Neuronal stem cell (in vitro differentiated cells): ENCODE measurements around the gene IGSF1.

ENCODE experiments used
- DNase-seq: peaks from one replicate; pipeline ENCODE4 v3.0.0-alpha.2; 2013; ENCODE audit warnings: low spot score
- H2AFZ ChIP-seq: one replicate; pipeline ENCODE4 v1.6.1; 2013; ENCODE audit warnings: mild to moderate bottlenecking, low read length, inconsistent platforms
- H2AK5ac ChIP-seq: 2 replicates; pipeline ENCODE4 v1.6.1; 2013; ENCODE audit warnings: low read depth, mild to moderate bottlenecking, inconsistent platforms, low read length, moderate library complexity, mixed read lengths
- H2BK120ac ChIP-seq: 2 replicates; pipeline ENCODE4 v1.6.1; 2013; ENCODE audit warnings: low read depth, mild to moderate bottlenecking, inconsistent platforms, low read length, moderate library complexity, mixed read lengths
- H2BK12ac ChIP-seq: one replicate; pipeline ENCODE4 v1.6.1; 2013; ENCODE audit warnings: low read length, inconsistent platforms
- H2BK15ac ChIP-seq: 2 replicates; pipeline ENCODE4 v1.6.1; 2013; ENCODE audit warnings: mild to moderate bottlenecking, low read length, inconsistent platforms, mixed read lengths
- H2BK5ac ChIP-seq: one replicate; pipeline ENCODE4 v1.6.1; 2013; ENCODE audit warnings: inconsistent platforms, mild to moderate bottlenecking, low read length, moderate library complexity
- H3K14ac ChIP-seq: one replicate; pipeline ENCODE4 v1.6.1; 2013; ENCODE audit warnings: low read length, inconsistent platforms
- H3K18ac ChIP-seq: 2 replicates; pipeline ENCODE4 v1.6.1; 2013; ENCODE audit warnings: low read length, inconsistent platforms
- H3K23ac ChIP-seq: 2 replicates; pipeline ENCODE4 v1.6.1; 2013; ENCODE audit warnings: low read depth, mild to moderate bottlenecking, mixed read lengths, low read length, inconsistent platforms; ENCODE audit not compliant: poor library complexity
- H3K27ac ChIP-seq: replicated peaks from 3 replicates; pipeline ENCODE4 v1.5.1; 2013; ENCODE audit warnings: low read length, inconsistent platforms
- H3K27me3 ChIP-seq, 3 experiments: 2 replicates each; pipeline ENCODE4 v1.6.1; 2013; ENCODE audit warnings: low read length in 3 of 3, mild to moderate bottlenecking in 2 of 3, inconsistent platforms in 1 of 3, low read depth in 1 of 3, mixed read lengths in 1 of 3, moderate library complexity in 1 of 3; ENCODE audit not compliant: control insufficient read depth in 3 of 3, insufficient read depth in 3 of 3
- H3K36me3 ChIP-seq, 2 donors: replicated peaks in 1 of 2; 2 replicates each; pipeline ENCODE4 v1.6.1; 2013; ENCODE audit warnings: low read length in 2 of 2; ENCODE audit not compliant: control insufficient read depth in 2 of 2, insufficient read depth in 2 of 2
- H3K4ac ChIP-seq: 2 replicates; pipeline ENCODE4 v1.6.1; 2013; ENCODE audit warnings: inconsistent platforms, mild to moderate bottlenecking, low read length, moderate library complexity
- H3K4me1 ChIP-seq, 2 donors: 1 replicate in 1 of 2; 2 replicates in 1 of 2; pipeline ENCODE4 v1.6.1; 2013; ENCODE audit warnings: low read length in 2 of 2, low read depth in 1 of 2; ENCODE audit not compliant: control insufficient read depth in 2 of 2, insufficient read depth in 1 of 2
- H3K4me2 ChIP-seq: one replicate; pipeline ENCODE4 v1.6.1; 2013; ENCODE audit warnings: mild to moderate bottlenecking, low read length, inconsistent platforms; ENCODE audit not compliant: insufficient read depth, poor library complexity, severe bottlenecking
- H3K4me3 ChIP-seq, 2 donors: 2 replicates each; pipeline ENCODE4 v1.5.1; 2013; ENCODE audit warnings: low read length in 2 of 2, mild to moderate bottlenecking in 2 of 2, inconsistent platforms in 1 of 2, moderate library complexity in 1 of 2
- H3K79me1 ChIP-seq: one replicate; pipeline ENCODE4 v1.6.1; 2013; ENCODE audit warnings: low read depth, mild to moderate bottlenecking, inconsistent platforms, low read length, moderate library complexity
- H3K9ac ChIP-seq: one replicate; pipeline ENCODE4 v1.6.1; 2013; ENCODE audit warnings: mild to moderate bottlenecking, low read depth, low read length, inconsistent platforms; ENCODE audit not compliant: poor library complexity
- H3K9me3 ChIP-seq, 2 donors: replicated peaks in 1 of 2; 2 replicates each; pipeline versions ENCODE3 to v1.6.1; 2013; ENCODE audit warnings: low read length in 2 of 2, mild to moderate bottlenecking in 2 of 2, inconsistent platforms in 1 of 2, low read depth in 1 of 2, mixed read lengths in 1 of 2, moderate library complexity in 1 of 2; ENCODE audit not compliant: control insufficient read depth in 2 of 2, insufficient read depth in 1 of 2
- H4K8ac ChIP-seq: one replicate; pipeline ENCODE4 v1.6.1; 2013; ENCODE audit warnings: low read depth, mild to moderate bottlenecking, inconsistent platforms, low read length, moderate library complexity
- H4K91ac ChIP-seq: one replicate; pipeline ENCODE4 v1.6.1; 2013; ENCODE audit warnings: low read length, low read depth, mild to moderate bottlenecking, inconsistent platforms; ENCODE audit not compliant: poor library complexity
- WGBS, 2 donors: extraction: QIAGEN DNeasy Blood & Tissue Kit; methylation state at CpG; one replicate each; pipeline ENCODE4 v1.1.7; 2013; ENCODE audit warnings: missing lambda C conversion rate in 2 of 2, mixed read lengths in 1 of 2; ENCODE audit not compliant: insufficient read length in 2 of 2, insufficient replicate concordance in 1 of 2; ENCODE audit errors: extremely low coverage in 2 of 2; 5-methylcytosine and 5-hydroxymethylcytosine counted together

IGSF1 gene

DNA sequence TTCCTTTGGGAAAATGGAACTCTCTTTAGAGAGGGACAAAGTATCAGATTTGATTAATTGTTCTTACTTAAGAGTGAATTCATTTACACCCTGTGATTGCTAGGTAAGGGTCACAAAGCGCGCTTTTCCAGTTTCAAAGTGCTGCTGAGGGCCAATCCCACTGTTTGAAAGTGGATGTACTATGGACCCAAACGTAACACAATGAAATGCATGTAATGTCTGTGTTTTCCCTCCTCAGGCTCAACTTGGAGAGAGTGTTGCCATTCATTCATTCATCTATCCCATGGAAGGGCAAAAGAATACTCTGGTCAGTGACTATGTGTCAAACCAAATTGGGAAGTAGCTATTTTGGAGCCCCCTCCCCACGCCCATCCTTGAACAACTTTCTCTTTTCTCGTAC is 16.1 kb downstream of the IGSF1 start:
- Histone ChIP-seq H2BK12ac (no peak overlapping the region), H3K4me2 (no peak overlapping the region), H3K9ac (no peak overlapping the region), H3K23ac (no peak overlapping the region), H2BK15ac (no peak overlapping the region), H3K79me1 (no peaks in the 10 kb centered on the region), H3K14ac (no peak overlapping the region), H3K36me3 (no peaks in the 10 kb centered on the region), H2AK5ac (no peak overlapping the region), H2BK120ac (no peak overlapping the region), H3K4ac (no peak overlapping the region), H3K27me3 (peaks cover 0 to 24% (median 0%) of the 10 kb centered on the region in 3 experiments), H3K4me3 (no peak overlapping the region), H3K18ac (no peak overlapping the region), H4K91ac (no peak overlapping the region), H3K9me3 (no peaks in the 10 kb centered on the region), H3K4me1 (peaks cover 0 to 1% of the 10 kb centered on the region in 2 donors), H3K27ac (no peak overlapping the region), H2AFZ (no peak overlapping the region), H4K8ac (no peak overlapping the region), H2BK5ac (no peak overlapping the region)
- whole genome bisulfite sequencing, 2 donors = no CpG with 5 or more reads among the region's 5 CpGs
- no peak for DNase-seq

- no peak overlapping the region for H3K27ac ChIP-seq
- no peak for DNase-seq
- H3K4ac ChIP-seq = no peak overlapping the region
- no peak overlapping the region for H3K23ac ChIP-seq
- no peak overlapping the region for H2BK120ac ChIP-seq
- H3K18ac ChIP-seq = no peak overlapping the region
- no peaks in the 10 kb centered on the region for H3K36me3 ChIP-seq
- H2BK12ac ChIP-seq = no peak overlapping the region
- H2AFZ ChIP-seq = no peak overlapping the region
- H2BK5ac ChIP-seq = no peak overlapping the region
- no peak overlapping the region for H4K8ac ChIP-seq
- H3K14ac ChIP-seq = no peak overlapping the region
- H3K79me1 ChIP-seq = no peaks in the 10 kb centered on the region
- peaks cover 0 to 1% of the 10 kb centered on the region in 2 donors for H3K4me1 ChIP-seq
- no peak overlapping the region for H3K4me3 ChIP-seq
- peaks cover 0 to 21% (median 0%) of the 10 kb centered on the region in 3 experiments for H3K27me3 ChIP-seq
- H3K9me3 ChIP-seq = no peaks in the 10 kb centered on the region
- no peak overlapping the region for H3K4me2 ChIP-seq
- no peak overlapping the region for H3K9ac ChIP-seq
- no peak overlapping the region for H2AK5ac ChIP-seq
- no peak overlapping the region for H4K91ac ChIP-seq
- no CpG with 5 or more reads among the region's 3 CpGs for WGBS, 2 donors
- H2BK15ac ChIP-seq = no peak overlapping the region
Observed at GRCh38 chrX:131271826-131272225, 17.3 kb downstream of the IGSF1 start.

GRCh38 chrX:131271274-131271673 is 17.8 kb downstream of the IGSF1 start:
- no peak overlapping the region for H2AFZ ChIP-seq
- DNase-seq = no peak
- H3K4me1 ChIP-seq = peaks cover 0 to 1% of the 10 kb centered on the region in 2 donors
- no peak overlapping the region for H3K4me3 ChIP-seq
- no peak overlapping the region for H2BK120ac ChIP-seq
- no peak overlapping the region for H3K23ac ChIP-seq
- H3K9me3 ChIP-seq = no peaks in the 10 kb centered on the region
- no peak overlapping the region for H4K8ac ChIP-seq
- H2BK12ac ChIP-seq = no peak overlapping the region
- H2AK5ac ChIP-seq = no peak overlapping the region
- no peak overlapping the region for H3K4ac ChIP-seq
- H3K79me1 ChIP-seq = no peaks in the 10 kb centered on the region
- H3K27me3 ChIP-seq = peaks cover 0 to 17% (median 0%) of the 10 kb centered on the region in 3 experiments
- H4K91ac ChIP-seq = no peak overlapping the region
- no peak overlapping the region for H3K27ac ChIP-seq
- H3K36me3 ChIP-seq = no peaks in the 10 kb centered on the region
- no peak overlapping the region for H3K14ac ChIP-seq
- H3K4me2 ChIP-seq = no peak overlapping the region
- WGBS, 2 donors = no CpG with 5 or more reads among the region's 3 CpGs
- H2BK5ac ChIP-seq = no peak overlapping the region
- H2BK15ac ChIP-seq = no peak overlapping the region
- no peak overlapping the region for H3K9ac ChIP-seq
- no peak overlapping the region for H3K18ac ChIP-seq

DNA sequence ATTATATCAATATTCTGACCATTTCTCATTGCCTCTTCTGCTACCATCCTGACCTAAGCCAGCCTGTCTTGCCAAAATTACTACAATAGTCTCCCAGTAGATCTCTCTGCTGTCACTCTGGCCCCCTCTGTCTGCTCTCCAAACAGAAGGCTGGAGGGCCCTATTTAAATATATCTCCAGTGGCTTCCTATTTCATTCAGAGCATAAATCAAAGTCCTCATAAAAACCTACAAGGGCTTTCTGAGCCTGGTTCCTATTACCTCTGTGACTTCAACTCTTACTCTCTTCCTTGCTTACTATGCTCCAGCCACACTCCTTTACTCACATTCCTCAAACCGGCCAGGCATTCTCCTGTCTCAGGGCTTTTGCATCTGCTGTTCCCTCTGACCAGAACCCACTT is 19.0 kb downstream of the IGSF1 start:
- no CpG with 5 or more reads among the region's 1 CpG for WGBS, 2 donors

More for the DNA sequence above, 19.0 kb downstream of the IGSF1 start:
- Histone ChIP-seq H3K9ac (no peak overlapping the region), H3K4me3 (no peak overlapping the region), H2AFZ (no peak overlapping the region), H3K9me3 (no peaks in the 10 kb centered on the region), H2BK12ac (no peak overlapping the region), H2BK5ac (no peak overlapping the region), H3K36me3 (no peaks in the 10 kb centered on the region), H3K79me1 (no peaks in the 10 kb centered on the region), H3K4ac (no peak overlapping the region), H2AK5ac (no peak overlapping the region), H4K8ac (no peak overlapping the region), H3K18ac (no peak overlapping the region), H3K23ac (no peak overlapping the region), H4K91ac (no peak overlapping the region), H3K4me1 (peaks cover 0 to 1% of the 10 kb centered on the region in 2 donors), H3K14ac (no peak overlapping the region), H3K27me3 (peaks cover 0 to 11% (median 0%) of the 10 kb centered on the region in 3 experiments), H2BK120ac (no peak overlapping the region), H3K4me2 (no peak overlapping the region), H3K27ac (no peak overlapping the region), H2BK15ac (no peak overlapping the region)
- DNase-seq = no peak
